K562 (cell line): ENCODE data around the gene ACTN3.

Experiments used
- ATF6 ChIP-seq: sonication (generic); formaldehyde crosslinking; IDR thresholded peaks from 2 replicates; pipeline ENCODE4 v1.4.0; 2020; ENCODE audit warnings: mild to moderate bottlenecking, missing genetic modification reagents
- BRF1 ChIP-seq: IDR thresholded peaks from 3 replicates; pipeline ENCODE4 v1.6.1; 2011; ENCODE audit warnings: borderline replicate concordance, mild to moderate bottlenecking; ENCODE audit not compliant: insufficient read length; ENCODE audit errors: extremely low read depth
- CTCF ChIP-seq, 3 experiments: IDR thresholded peaks in 2 of 3; conservative IDR thresholded peaks in 1 of 3; 2 replicates each; pipeline ENCODE4 v1.5.1; 2011 to 2012; ENCODE audit warnings: low read length in 3 of 3, mild to moderate bottlenecking in 3 of 3, control low read depth in 2 of 3, improper control_type of control experiment in 1 of 3, inconsistent platforms in 1 of 3, low read depth in 1 of 3, mixed read lengths in 1 of 3, moderate library complexity in 1 of 3; ENCODE audit not compliant: insufficient read depth in 2 of 3
- E2F6 ChIP-seq, 2 experiments: IDR thresholded peaks; 2 replicates each; pipeline ENCODE4 v1.6.1; 2011; ENCODE audit warnings: borderline replicate concordance in 1 of 2, control low read depth in 1 of 2, low read depth in 1 of 2, low read length in 1 of 2, mild to moderate bottlenecking in 1 of 2, mixed read lengths in 1 of 2, moderate library complexity in 1 of 2; ENCODE audit not compliant: insufficient read depth in 1 of 2, insufficient read length in 1 of 2, poor library complexity in 1 of 2, severe bottlenecking in 1 of 2; ENCODE audit errors: extremely low read depth in 1 of 2
- FOXP1 ChIP-seq: sonication (generic); formaldehyde crosslinking; IDR thresholded peaks from 2 replicates; pipeline ENCODE4 v1.8.0; 2022; ENCODE audit warnings: mild to moderate bottlenecking, missing genetic modification reagents
- PCBP1 ChIP-seq: fragments of 200-400 bp; formaldehyde crosslinking; IDR thresholded peaks from 2 replicates; pipeline ENCODE4 v1.6.1; 2018; ENCODE audit warnings: mild to moderate bottlenecking, low read depth, low read length; ENCODE audit not compliant: poor library complexity, severe bottlenecking
- POLR2AphosphoS5 ChIP-seq: IDR thresholded peaks from 2 replicates; pipeline ENCODE4 v1.6.1; 2011; ENCODE audit warnings: mild to moderate bottlenecking, low read depth, low read length, moderate library complexity; ENCODE audit not compliant: control insufficient read depth, insufficient read depth
- U2AF1 ChIP-seq: fragments of 200-400 bp; formaldehyde crosslinking; optimal IDR thresholded peaks from 2 replicates; pipeline ENCODE3; 2017; ENCODE audit warnings: mild to moderate bottlenecking, low read depth, low read length, moderate library complexity

- TF ChIP-seq BRF1 (no peak), CTCF (IDR thresholded peaks at IDR 0.05 in 2 of 3, conservative IDR thresholded peaks at IDR 0.05 in 1 of 3; ENCODE audit: insufficient read depth in 2 of 3, low read depth in 1 of 3, low read length in 3 of 3) (no peak), ATF6 (CRISPR knock-in tag) (no peak), PCBP1 (no peak), U2AF1 (no peak), FOXP1 (CRISPR knock-in tag) (no peak), E2F6 (IDR thresholded peaks at IDR 0.05; ENCODE audit: borderline replicate concordance in 1 of 2, extremely low read depth in 1 of 2, insufficient read depth in 1 of 2, insufficient read length in 1 of 2, low read depth in 1 of 2, low read length in 1 of 2, poor library complexity in 1 of 2, severe bottlenecking in 1 of 2) (no peak), POLR2AphosphoS5 (no peak)
These were observed 46.9 kb downstream of the ACTN3 start for GRCh38 chr11:66593650-66594049.
